Tibial artery (tissue), 4 donors: ENCODE results near the gene LRFN4.

Experiments
- DNase-seq, 2 donors: peaks; one replicate each; pipeline ENCODE4 v3.0.0-alpha.2; 2019
- H3K27ac ChIP-seq, 2 donors: fragments of 200-600 bp; sonication (generic) in 1 of 2; 1 replicate in 1 of 2; 2 replicates in 1 of 2; pipeline ENCODE4 v1.5.1; 2018 to 2019; ENCODE audit warnings: mild to moderate bottlenecking in 1 of 2
- H3K27me3 ChIP-seq, 2 donors: fragments of 200-600 bp; sonication (generic) in 1 of 2; one replicate each; pipeline versions ENCODE4 v1.5.1 to v1.6.0; 2016 to 2019
- H3K36me3 ChIP-seq, 3 donors: fragments of 200-600 bp; sonication (generic) in 2 of 3; one replicate each; pipeline ENCODE4 v1.5.1; 2016 to 2019; ENCODE audit warnings: mild to moderate bottlenecking in 2 of 3
- H3K4me1 ChIP-seq, 4 donors: fragments of 200-600 bp; sonication (generic) in 2 of 4; 1 replicate in 3 of 4; 2 replicates in 1 of 4; pipeline ENCODE4 v1.5.1; 2016 to 2019
- H3K4me3 ChIP-seq, 2 donors: fragments of 200-600 bp; sonication (generic) in 1 of 2; 1 replicate in 1 of 2; 2 replicates in 1 of 2; pipeline ENCODE4 v1.5.1; 2018 to 2019; ENCODE audit warnings: mild to moderate bottlenecking in 2 of 2
- H3K9me3 ChIP-seq, 3 donors: fragments of 200-600 bp; sonication (generic) in 1 of 3; one replicate each; pipeline ENCODE4 v1.5.1; 2016 to 2019
- intact Hi-C: fragments of 100-400 bp; cut with DNase I; formaldehyde crosslinking; loops from one replicate; pipeline ENCODE4 v1.15.0; 2023; ENCODE audit warnings: low total_unique reads
- TF ChIP-seq, protein P1 (sequence below), 2 experiments: fragments of 200-600 bp in 1 of 2; fragments of 450-650 bp in 1 of 2; IDR thresholded peaks; one replicate each; pipeline ENCODE4 v1.5.1; 2017 to 2019; ENCODE audit warnings: antibody characterized with exemption in 2 of 2, mild to moderate bottlenecking in 1 of 2, moderate library complexity in 1 of 2

The LRFN4 gene

DNA sequence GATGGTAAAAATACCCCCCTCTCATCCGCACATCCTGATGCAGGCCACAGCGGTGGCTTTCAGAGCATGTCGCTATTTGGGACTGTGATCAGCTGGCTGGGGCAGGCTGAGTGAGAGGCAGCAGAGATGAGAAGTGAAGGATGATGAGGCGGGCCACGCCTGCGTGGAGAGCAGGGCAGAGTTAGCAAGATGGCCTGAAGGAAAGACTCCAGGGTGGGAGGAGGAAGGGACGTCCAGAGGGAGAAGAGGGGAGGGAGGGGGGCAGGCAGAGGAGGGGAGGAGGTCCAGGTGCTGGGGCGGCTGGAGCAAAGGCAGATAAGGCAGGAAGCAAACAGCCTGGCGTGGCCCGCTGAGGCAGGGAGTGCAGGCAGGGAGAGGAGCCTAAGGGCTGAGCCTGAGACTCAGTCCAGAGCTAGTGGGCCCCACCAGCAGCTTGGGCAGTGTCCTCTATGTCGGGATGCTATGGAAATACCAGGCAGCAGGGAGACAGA lies 29.1 kb downstream of the LRFN4 start:
- intact Hi-C loops, result no loop called here
- no peak overlapping the region for H3K27ac ChIP-seq
- no peak for DNase-seq

DNA sequence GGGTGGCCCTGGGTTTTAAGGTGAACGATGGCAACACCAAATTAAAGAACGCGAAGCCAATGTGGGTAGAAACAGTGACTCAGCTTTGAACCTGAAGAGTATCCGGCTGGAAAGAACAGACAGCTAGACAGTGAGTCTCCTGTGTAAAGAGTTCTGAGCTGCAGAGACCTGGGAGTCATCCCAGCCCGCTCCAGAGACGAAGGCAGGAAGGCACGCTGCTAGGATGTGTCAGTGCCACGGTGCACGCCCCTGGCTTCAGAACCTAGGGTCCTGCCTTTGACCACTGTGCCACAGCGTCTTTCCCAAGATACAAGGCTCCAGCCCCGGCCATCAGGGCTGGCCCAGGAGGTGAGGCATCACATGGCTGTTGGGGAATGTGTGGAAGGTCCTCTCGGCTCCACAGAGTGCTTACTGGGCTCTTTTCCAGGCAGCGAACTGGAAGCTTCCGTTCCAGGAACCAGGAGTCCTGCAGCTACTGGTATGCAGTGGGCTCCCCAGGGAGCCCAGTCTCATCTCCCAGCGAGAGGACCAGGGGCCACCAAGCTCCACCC lies 29.9 kb downstream of the LRFN4 start:
- TF ChIP-seq, protein P1, sequence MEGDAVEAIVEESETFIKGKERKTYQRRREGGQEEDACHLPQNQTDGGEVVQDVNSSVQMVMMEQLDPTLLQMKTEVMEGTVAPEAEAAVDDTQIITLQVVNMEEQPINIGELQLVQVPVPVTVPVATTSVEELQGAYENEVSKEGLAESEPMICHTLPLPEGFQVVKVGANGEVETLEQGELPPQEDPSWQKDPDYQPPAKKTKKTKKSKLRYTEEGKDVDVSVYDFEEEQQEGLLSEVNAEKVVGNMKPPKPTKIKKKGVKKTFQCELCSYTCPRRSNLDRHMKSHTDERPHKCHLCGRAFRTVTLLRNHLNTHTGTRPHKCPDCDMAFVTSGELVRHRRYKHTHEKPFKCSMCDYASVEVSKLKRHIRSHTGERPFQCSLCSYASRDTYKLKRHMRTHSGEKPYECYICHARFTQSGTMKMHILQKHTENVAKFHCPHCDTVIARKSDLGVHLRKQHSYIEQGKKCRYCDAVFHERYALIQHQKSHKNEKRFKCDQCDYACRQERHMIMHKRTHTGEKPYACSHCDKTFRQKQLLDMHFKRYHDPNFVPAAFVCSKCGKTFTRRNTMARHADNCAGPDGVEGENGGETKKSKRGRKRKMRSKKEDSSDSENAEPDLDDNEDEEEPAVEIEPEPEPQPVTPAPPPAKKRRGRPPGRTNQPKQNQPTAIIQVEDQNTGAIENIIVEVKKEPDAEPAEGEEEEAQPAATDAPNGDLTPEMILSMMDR (IDR thresholded peaks at IDR 0.05), result no peak
- Histone ChIP-seq H3K4me1 (no peaks in the 10 kb centered on the region), H3K27ac (no peak overlapping the region), H3K36me3 (no peaks in the 10 kb centered on the region), H3K27me3 (no peaks in the 10 kb centered on the region), H3K9me3 (no peaks in the 10 kb centered on the region), H3K4me3 (no peak overlapping the region)
- DNase-seq, result no peak
- intact Hi-C loops, result no loop called here

More for the DNA sequence above, 29.1 kb downstream of the LRFN4 start:
- Histone ChIP-seq H3K36me3 (no peaks in the 10 kb centered on the region), H3K27me3 (no peaks in the 10 kb centered on the region), H3K4me1 (peaks cover 0 to 5% (median 0%) of the 10 kb centered on the region in 4 donors), H3K9me3 (no peaks in the 10 kb centered on the region), H3K4me3 (no peak overlapping the region)
- TF ChIP-seq, protein P1 (IDR thresholded peaks at IDR 0.05), result no peak

DNA sequence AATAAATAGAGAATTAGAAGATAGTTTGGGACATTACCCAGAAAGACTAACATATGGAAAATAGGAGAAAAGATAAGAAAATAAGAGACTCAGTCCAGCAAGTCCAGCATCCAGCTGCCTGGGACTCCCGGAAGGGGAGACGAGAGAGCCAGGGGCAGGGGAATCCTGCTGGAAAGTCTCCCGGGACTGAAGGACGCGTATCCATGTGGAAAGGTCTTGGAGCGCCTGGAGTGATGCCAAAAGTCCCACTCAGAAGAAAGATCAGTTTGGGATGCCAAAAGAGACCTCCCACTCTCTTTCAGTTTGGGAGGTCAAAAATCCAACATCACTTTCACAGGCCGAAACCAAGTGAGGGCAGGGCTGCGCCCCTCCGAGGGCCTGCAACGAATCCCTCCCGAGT lies 30.7 kb downstream of the LRFN4 start:
- TF ChIP-seq, protein P1 (IDR thresholded peaks at IDR 0.05), result no peak
- H3K27me3 ChIP-seq, result no peaks in the 10 kb centered on the region
- intact Hi-C loops, result no loop called here
- no peaks in the 10 kb centered on the region for H3K9me3 ChIP-seq
- no peaks in the 10 kb centered on the region for H3K36me3 ChIP-seq
- no peaks in the 10 kb centered on the region for H3K4me1 ChIP-seq
- no peak overlapping the region for H3K4me3 ChIP-seq
- no peak overlapping the region for H3K27ac ChIP-seq
- DNase-seq, result no peak

DNA sequence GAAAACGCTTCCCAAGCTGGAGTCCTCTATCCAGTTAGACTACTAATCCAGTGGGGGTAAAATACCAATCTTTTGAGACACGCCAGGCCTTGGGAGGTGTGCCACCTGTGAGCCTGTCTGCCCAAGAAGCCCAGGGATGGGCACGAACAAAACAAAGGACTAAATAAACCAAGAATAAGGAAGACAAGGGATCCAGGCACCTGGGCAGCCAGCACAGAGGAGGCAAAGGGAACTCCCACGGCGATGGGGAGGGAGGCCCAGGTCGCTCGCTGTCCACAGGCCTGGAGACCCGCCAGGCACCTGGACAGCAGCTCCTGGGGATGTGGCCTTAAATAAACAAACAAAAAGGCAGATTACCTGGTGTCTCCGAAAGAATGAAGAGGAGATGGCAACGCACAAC lies 31.4 kb downstream of the LRFN4 start:
- H3K36me3 ChIP-seq, result no peaks in the 10 kb centered on the region
- H3K9me3 ChIP-seq, result no peaks in the 10 kb centered on the region
- intact Hi-C loops, result no loop called here

DNA sequence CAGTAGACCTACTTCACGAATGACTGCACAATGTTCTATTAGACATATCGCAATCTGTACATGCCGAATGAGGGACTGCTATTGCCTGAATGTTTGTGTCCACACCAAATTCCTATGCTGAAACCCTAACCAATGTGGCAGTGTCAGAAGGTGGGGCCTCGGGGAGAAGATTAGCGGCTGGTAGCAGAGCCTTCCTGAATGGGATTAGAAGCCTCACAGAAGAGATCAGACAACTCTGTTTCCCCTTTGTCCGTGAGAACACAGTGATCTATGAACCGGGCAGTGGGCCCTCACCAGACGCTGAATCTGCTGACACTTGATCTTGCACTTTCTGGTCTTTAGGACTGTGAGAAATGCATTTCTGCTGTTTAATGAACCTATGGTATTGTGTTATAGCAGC lies 33.1 kb downstream of the LRFN4 start:
- intact Hi-C loops, result no loop called here
- H3K27me3 ChIP-seq, result no peaks in the 10 kb centered on the region
- no peak overlapping the region for H3K27ac ChIP-seq
- H3K4me1 ChIP-seq, result no peaks in the 10 kb centered on the region
- no peak overlapping the region for H3K4me3 ChIP-seq
- TF ChIP-seq, protein P1 (IDR thresholded peaks at IDR 0.05), result no peak
- DNase-seq, result no peak
- no peaks in the 10 kb centered on the region for H3K36me3 ChIP-seq
- H3K9me3 ChIP-seq, result no peaks in the 10 kb centered on the region

More for the DNA sequence above, 31.4 kb downstream of the LRFN4 start:
- TF ChIP-seq, protein P1 (IDR thresholded peaks at IDR 0.05), result no peak
- H3K27ac ChIP-seq, result no peak overlapping the region
- H3K4me1 ChIP-seq, result no peaks in the 10 kb centered on the region
- no peaks in the 10 kb centered on the region for H3K27me3 ChIP-seq
- no peak overlapping the region for H3K4me3 ChIP-seq
- no peak for DNase-seq
